Keratinocyte (primary cell): ENCODE data around the gene BABAM2. TPM values are rescaled to one million over a fixed set of nuclear protein-coding genes. Genes with fewer than 3 reads are reported as not detected.

Experiments used
- DNase-seq: peaks from one replicate; pipeline ENCODE4 v3.0.0-alpha.2; 2011; ENCODE audit warnings: low read depth, missing footprints, low spot score
- FAIRE-seq: peaks from 2 replicates; lab custom pipeline; 2011; peaks lifted over from hg19 to GRCh38; lab: Jason Lieb, UNC
- H2AFZ ChIP-seq: 2 replicates; pipeline ENCODE4 v1.6.0; 2012; ENCODE audit warnings: low read length, control low read depth, inconsistent platforms; ENCODE audit not compliant: control insufficient read depth
- H3K27ac ChIP-seq: 2 replicates; pipeline ENCODE4 v1.5.1; 2011; ENCODE audit warnings: low read length; ENCODE audit not compliant: control insufficient read depth, insufficient read depth
- H3K27me3 ChIP-seq: 3 replicates; pipeline ENCODE4 v1.6.0; 2011; ENCODE audit warnings: low read length; ENCODE audit not compliant: control insufficient read depth, insufficient read depth; ENCODE audit errors: extremely low read depth
- H3K36me3 ChIP-seq, 2 experiments: 2 replicates in 1 of 2; 3 replicates in 1 of 2; pipeline ENCODE4 v1.5.1; 2011; ENCODE audit warnings: low read length in 2 of 2, mild to moderate bottlenecking in 1 of 2; ENCODE audit not compliant: control insufficient read depth in 2 of 2, insufficient read depth in 2 of 2; ENCODE audit errors: extremely low read depth in 1 of 2
- H3K4me1 ChIP-seq: 3 replicates; pipeline ENCODE4 v1.5.1; 2011; ENCODE audit warnings: low read length; ENCODE audit not compliant: control insufficient read depth, insufficient read depth; ENCODE audit errors: extremely low read depth
- H3K4me2 ChIP-seq: 3 replicates; pipeline ENCODE4 v1.6.0; 2011; ENCODE audit warnings: low read depth, low read length; ENCODE audit not compliant: control insufficient read depth, insufficient read depth; ENCODE audit errors: extremely low read depth
- H3K4me3 ChIP-seq, 3 experiments: fragments of 200-600 bp in 1 of 3; sonication (generic) in 1 of 3; 2 replicates in 2 of 3; 3 replicates in 1 of 3; pipeline ENCODE4 v1.5.1; 2011 to 2016; ENCODE audit warnings: low read length in 3 of 3, mild to moderate bottlenecking in 3 of 3, control low read depth in 2 of 3, inconsistent platforms in 1 of 3, low read depth in 1 of 3, mixed read lengths in 1 of 3, mixed run types in 1 of 3, moderate library complexity in 1 of 3; ENCODE audit not compliant: control insufficient read depth in 2 of 3, insufficient read depth in 2 of 3; ENCODE audit errors: extremely low read depth in 1 of 3
- H3K79me2 ChIP-seq: 2 replicates; pipeline ENCODE4 v1.6.0; 2012; ENCODE audit warnings: low read length; ENCODE audit not compliant: control insufficient read depth, insufficient read depth
- H3K9ac ChIP-seq: 3 replicates; pipeline ENCODE4 v1.6.0; 2011; ENCODE audit warnings: low read length; ENCODE audit not compliant: control insufficient read depth, insufficient read depth; ENCODE audit errors: extremely low read depth
- H3K9me1 ChIP-seq: 3 replicates; pipeline ENCODE4 v1.6.0; 2011; ENCODE audit warnings: low read length; ENCODE audit not compliant: control insufficient read depth, insufficient read depth; ENCODE audit errors: extremely low read depth
- H3K9me3 ChIP-seq: 2 replicates; pipeline ENCODE4 v1.5.1; 2012; ENCODE audit warnings: low read depth, low read length; ENCODE audit not compliant: control insufficient read depth
- H4K20me1 ChIP-seq: 3 replicates; pipeline ENCODE4 v1.6.0; 2011; ENCODE audit warnings: low read length; ENCODE audit not compliant: control insufficient read depth, insufficient read depth; ENCODE audit errors: extremely low read depth
- EZH2 ChIP-seq: IDR thresholded peaks from one replicate; pipeline ENCODE4 v1.6.1; 2012; ENCODE audit warnings: inconsistent platforms, mild to moderate bottlenecking, low read length, moderate library complexity
- dilution Hi-C: fragments of 300-500 bp; cut with MboI; formaldehyde crosslinking; loops from one replicate; pipeline ENCODE4 v1.7.0; 2020; ENCODE audit warnings: low sequenced_read_pairs; ENCODE audit not compliant: extremely low pct_ligation_motif_present
- polyA plus RNA-seq, 5 experiments: library from polyadenylated mRNA; depleted of rRNA in 3 of 5; stranded (reverse) in 3 of 5; stranded (forward) in 1 of 5; unstranded in 1 of 5; fragments of >200 nt; gene quantifications; 1 replicate in 1 of 5; 2 replicates in 3 of 5; 3 replicates in 1 of 5; pipeline versions ENCODE4 v1.2.1 to v1.2.3, GENCODE V29; 2011 to 2012; ENCODE audit warnings: missing spikeins in 2 of 5, low read depth in 1 of 5, low replicate concordance in 1 of 5
- TF ChIP-seq, protein P1 (sequence below), 3 experiments: IDR thresholded peaks in 1 of 3; conservative IDR thresholded peaks in 1 of 3; optimal IDR thresholded peaks in 1 of 3; 2 replicates in 2 of 3; 3 replicates in 1 of 3; pipeline versions ENCODE3 to v1.5.1; 2011; ENCODE audit warnings: low read length in 3 of 3, mild to moderate bottlenecking in 3 of 3, moderate library complexity in 2 of 3, control low read depth in 1 of 3, inconsistent platforms in 1 of 3; ENCODE audit not compliant: insufficient read depth in 2 of 3; ENCODE audit errors: extremely low read depth in 1 of 3

The BABAM2 gene
- polyA plus RNA-seq, 1 donor (not counting 4 experiments of a cell fraction or from before 2014, with no cell fraction given), result 29.8 TPM

DNA sequence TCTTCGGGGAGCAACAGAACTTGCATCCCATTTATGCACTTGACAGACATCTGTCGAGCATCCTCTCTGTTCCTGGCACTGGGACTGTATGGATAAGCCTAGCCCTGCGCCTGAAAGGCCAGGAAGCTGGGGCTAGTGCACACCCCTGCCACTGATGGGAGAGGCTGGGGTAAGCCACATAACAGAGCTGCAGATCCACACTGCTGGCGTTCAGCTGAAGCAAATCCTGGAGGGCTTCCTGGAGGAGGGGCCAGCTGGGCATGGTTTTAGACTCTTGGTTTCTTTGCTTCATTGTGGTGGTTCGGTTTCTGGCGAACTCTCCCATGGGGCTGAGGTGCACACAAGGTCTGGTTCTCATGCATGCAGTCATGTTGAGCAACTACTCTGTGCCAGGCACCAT lies 456.7 kb downstream of the BABAM2 start:
- FAIRE-seq, result no peak
- H3K4me1 ChIP-seq, result no peaks in the 10 kb centered on the region
- H4K20me1 ChIP-seq, result no peaks in the 10 kb centered on the region
- H3K4me3 ChIP-seq, result no peak overlapping the region
- H3K27me3 ChIP-seq, result no peaks in the 10 kb centered on the region
- H3K9ac ChIP-seq, result no peak overlapping the region
- no peaks in the 10 kb centered on the region for H3K9me3 ChIP-seq
- no peak for TF ChIP-seq EZH2
- TF ChIP-seq, protein P1, sequence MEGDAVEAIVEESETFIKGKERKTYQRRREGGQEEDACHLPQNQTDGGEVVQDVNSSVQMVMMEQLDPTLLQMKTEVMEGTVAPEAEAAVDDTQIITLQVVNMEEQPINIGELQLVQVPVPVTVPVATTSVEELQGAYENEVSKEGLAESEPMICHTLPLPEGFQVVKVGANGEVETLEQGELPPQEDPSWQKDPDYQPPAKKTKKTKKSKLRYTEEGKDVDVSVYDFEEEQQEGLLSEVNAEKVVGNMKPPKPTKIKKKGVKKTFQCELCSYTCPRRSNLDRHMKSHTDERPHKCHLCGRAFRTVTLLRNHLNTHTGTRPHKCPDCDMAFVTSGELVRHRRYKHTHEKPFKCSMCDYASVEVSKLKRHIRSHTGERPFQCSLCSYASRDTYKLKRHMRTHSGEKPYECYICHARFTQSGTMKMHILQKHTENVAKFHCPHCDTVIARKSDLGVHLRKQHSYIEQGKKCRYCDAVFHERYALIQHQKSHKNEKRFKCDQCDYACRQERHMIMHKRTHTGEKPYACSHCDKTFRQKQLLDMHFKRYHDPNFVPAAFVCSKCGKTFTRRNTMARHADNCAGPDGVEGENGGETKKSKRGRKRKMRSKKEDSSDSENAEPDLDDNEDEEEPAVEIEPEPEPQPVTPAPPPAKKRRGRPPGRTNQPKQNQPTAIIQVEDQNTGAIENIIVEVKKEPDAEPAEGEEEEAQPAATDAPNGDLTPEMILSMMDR (optimal IDR thresholded peaks at IDR 0.05 in 1 of 3, IDR thresholded peaks at IDR 0.05 in 1 of 3, conservative IDR thresholded peaks at IDR 0.05 in 1 of 3; ENCODE audit: extremely low read depth in 1 of 3, insufficient read depth in 2 of 3, low read length in 3 of 3), result no peak
- no peak overlapping the region for H2AFZ ChIP-seq
- no peak overlapping the region for H3K4me2 ChIP-seq
- H3K27ac ChIP-seq, result no peak overlapping the region
- dilution Hi-C loops, result no loop called here
- no peaks in the 10 kb centered on the region for H3K36me3 ChIP-seq
- no peak for DNase-seq
- H3K79me2 ChIP-seq, result no peaks in the 10 kb centered on the region
- H3K9me1 ChIP-seq, result no peaks in the 10 kb centered on the region

GRCh38 chr2:28347596-28347995 lies 457.1 kb downstream of the BABAM2 start:
- H3K9ac ChIP-seq, result no peak overlapping the region
- FAIRE-seq (no peak), DNase-seq (no peak)
- H3K4me1 ChIP-seq, result no peaks in the 10 kb centered on the region
- no peaks in the 10 kb centered on the region for H3K9me3 ChIP-seq
- H2AFZ ChIP-seq, result no peak overlapping the region
- no peaks in the 10 kb centered on the region for H4K20me1 ChIP-seq
- H3K4me2 ChIP-seq, result no peak overlapping the region
- H3K4me3 ChIP-seq, result no peak overlapping the region
- no peaks in the 10 kb centered on the region for H3K9me1 ChIP-seq
- TF ChIP-seq EZH2, result no peak
- TF ChIP-seq, protein P1 (optimal IDR thresholded peaks at IDR 0.05 in 1 of 3, IDR thresholded peaks at IDR 0.05 in 1 of 3, conservative IDR thresholded peaks at IDR 0.05 in 1 of 3; ENCODE audit: extremely low read depth in 1 of 3, insufficient read depth in 2 of 3, low read length in 3 of 3), result no peak
- dilution Hi-C loops, result no loop called here
- no peak overlapping the region for H3K27ac ChIP-seq
- H3K27me3 ChIP-seq, result no peaks in the 10 kb centered on the region
- H3K79me2 ChIP-seq, result no peaks in the 10 kb centered on the region
- no peaks in the 10 kb centered on the region for H3K36me3 ChIP-seq
